Spleen (tissue), 7 donors: Measurements from ENCODE around the gene CROCC2.

Experiments
- CTCF ChIP-seq, 11 experiments: fragments of 200-600 bp in 7 of 11; fragments of 450-650 bp in 4 of 11; sonication (generic) in 4 of 11; IDR thresholded peaks in 8 of 11; conservative IDR thresholded peaks in 3 of 11; 1 replicate in 7 of 11; 2 replicates in 4 of 11; pipeline versions ENCODE4 v1.4.0 to v1.8.0; 2016 to 2021; ENCODE audit warnings: antibody characterized with exemption in 11 of 11, inconsistent platforms in 4 of 11, mild to moderate bottlenecking in 1 of 11
- POLR2A ChIP-seq, 3 donors: fragments of 450-650 bp; IDR thresholded peaks; one replicate each; pipeline ENCODE4 v1.5.1; 2017; ENCODE audit warnings: antibody characterized with exemption in 3 of 3, mild to moderate bottlenecking in 1 of 3
- POLR2AphosphoS5 ChIP-seq, 3 donors: sonication (generic); formaldehyde crosslinking; IDR thresholded peaks; one replicate each; pipeline ENCODE4 v1.5.1; 2017; ENCODE audit warnings: antibody characterized with exemption in 3 of 3
- donor health status: DM: no; HTN: no; CAD: no; lungs with moderate emphysema.
- donor health status: DM: no; HTN: no; CAD: no.
- donor health status: DM: no; HTN: no; CAD: no.

GRCh38 chr2:240946046-240946445 lies 39.9 kb downstream of the CROCC2 start:
- no peak for TF ChIP-seq CTCF (IDR thresholded peaks at IDR 0.05 in 8 of 11, conservative IDR thresholded peaks at IDR 0.05 in 3 of 11)
- no peak for TF ChIP-seq POLR2A (IDR thresholded peaks at IDR 0.05)
- no peak for TF ChIP-seq POLR2AphosphoS5 (IDR thresholded peaks at IDR 0.05)
